HG03571 (cell line): ENCODE data around the gene LPCAT3.

Source experiments
- ATAC-seq: cut with Tn5 transposase; IDR thresholded peaks from one replicate; pipeline ENCODE4 v1.9.1; 2021; ENCODE audit not compliant: unreplicated experiment

LPCAT3 gene

GRCh38 chr12:6941267-6941666 is 77.0 kb downstream of the LPCAT3 start:
- no peak for ATAC-seq

- ATAC-seq = no peak
These were observed 79.1 kb downstream of the LPCAT3 start for GRCh38 chr12:6939191-6939540.

GRCh38 chr12:6938353-6939190 is 79.7 kb downstream of the LPCAT3 start:
- ATAC-seq = no peak

GRCh38 chr12:6937481-6938352 is 80.6 kb downstream of the LPCAT3 start:
- peak; percentile 79 for ATAC-seq

GRCh38 chr12:6936636-6937480 is 81.4 kb downstream of the LPCAT3 start:
- peak; percentile 1 for ATAC-seq

GRCh38 chr12:6936194-6936635 is 82.1 kb downstream of the LPCAT3 start:
- no peak for ATAC-seq

GRCh38 chr12:6935371-6936193 is 82.7 kb downstream of the LPCAT3 start:
- ATAC-seq = no peak

GRCh38 chr12:6934110-6934509 is 84.2 kb downstream of the LPCAT3 start:
- ATAC-seq = no peak

- ATAC-seq = no peak
These were observed 85.5 kb downstream of the LPCAT3 start for GRCh38 chr12:6932766-6933165.

GRCh38 chr12:6929466-6930452 is 88.5 kb downstream of the LPCAT3 start:
- no peak for ATAC-seq

- ATAC-seq = no peak
These were observed 89.4 kb downstream of the LPCAT3 start for GRCh38 chr12:6928703-6929407.

GRCh38 chr12:6928022-6928702 is 90.1 kb downstream of the LPCAT3 start:
- no peak for ATAC-seq

- ATAC-seq = no peak
These were observed 90.8 kb downstream of the LPCAT3 start, which contains the start of gene ATN1 for GRCh38 chr12:6927379-6928021. Gene ATN1 (plus strand): TSS chr12:6927959. CDS start chr12:6934002, 6,043 bp downstream.
